WTC11 (cell line): Measurements from ENCODE around the gene CACNB1. TPM values are rescaled to one million over a fixed set of nuclear protein-coding genes. Genes with fewer than 3 reads are reported as not detected.

Experiments used
- ATAC-seq: fragments of 200-7000 bp; cut with Tn5 transposase; 2 replicates; pipeline ENCODE4 v1.10.0; 2021; ENCODE audit warnings: mild to moderate bottlenecking, moderate library complexity
- CTCF ChIA-PET: fragments of 300-600 bp; sonication (Branson Sonifier 250); formaldehyde crosslinking; loops from one replicate; lab custom pipeline; 2021; ENCODE audit warnings: antibody characterized with exemption; lab: Charles Lee
- POLR2A ChIA-PET: fragments of 350-600 bp; sonication (Branson Sonifier 250); formaldehyde crosslinking; loops from one replicate; lab custom pipeline; 2021; ENCODE audit warnings: antibody characterized with exemption; lab: Charles Lee
- DNase-seq: peaks from one replicate; pipeline ENCODE4 v3.0.0; 2021; ENCODE audit warnings: low spot score
- H3K27ac Mint-ChIP-seq: 2 replicates; pipeline ENCODE4 v1.8.0; 2021; ENCODE audit warnings: mixed read lengths
- H3K27me3 Mint-ChIP-seq: 2 replicates; pipeline ENCODE4 v1.8.0; 2021; ENCODE audit warnings: low read depth, mild to moderate bottlenecking, moderate library complexity, mixed read lengths
- H3K36me3 Mint-ChIP-seq: 2 replicates; pipeline ENCODE4 v1.8.0; 2021; ENCODE audit warnings: mixed read lengths
- H3K4me1 Mint-ChIP-seq: 2 replicates; pipeline ENCODE4 v1.8.0; 2022; ENCODE audit warnings: mixed read lengths
- H3K4me3 Mint-ChIP-seq: 2 replicates; pipeline ENCODE4 v1.8.0; 2021; ENCODE audit warnings: mild to moderate bottlenecking, moderate library complexity, mixed read lengths
- H3K9me3 Mint-ChIP-seq: 2 replicates; pipeline ENCODE4 v1.8.0; 2021; ENCODE audit warnings: mixed read lengths
- FOXP1 ChIP-seq: sonication (generic); formaldehyde crosslinking; IDR thresholded peaks from 2 replicates; pipeline ENCODE4 v1.8.0; 2022; ENCODE audit warnings: missing genetic modification reagents, mild to moderate bottlenecking, moderate library complexity, borderline replicate concordance
- GTF2I ChIP-seq: fragments of 250-450 bp; sonication (Bioruptor Pico); conservative IDR thresholded peaks from 2 replicates; pipeline ENCODE4 v1.4.0; 2021; ENCODE audit warnings: mild to moderate bottlenecking
- IRF2 ChIP-seq: sonication (generic); formaldehyde crosslinking; IDR thresholded peaks from 2 replicates; pipeline ENCODE4 v1.8.0; 2022; ENCODE audit warnings: low read depth, missing genetic modification reagents, borderline replicate concordance
- KAT7 ChIP-seq: sonication (generic); formaldehyde crosslinking; IDR thresholded peaks from 2 replicates; pipeline ENCODE4 v1.8.1; 2023; ENCODE audit warnings: missing genetic modification reagents, mild to moderate bottlenecking, borderline replicate concordance
- NFYB ChIP-seq: sonication (generic); formaldehyde crosslinking; conservative IDR thresholded peaks from 2 replicates; pipeline ENCODE4 v1.8.0; 2022; ENCODE audit warnings: low read depth, missing genetic modification reagents
- RORB ChIP-seq: fragments of 250-450 bp; sonication (Bioruptor Pico); IDR thresholded peaks from 2 replicates; pipeline ENCODE4 v1.9.0; 2021; ENCODE audit warnings: mild to moderate bottlenecking
- SP1 ChIP-seq: sonication (generic); formaldehyde crosslinking; conservative IDR thresholded peaks from 2 replicates; pipeline ENCODE4 v1.8.1; 2022; ENCODE audit warnings: missing genetic modification reagents
- TCF7 ChIP-seq: sonication (generic); formaldehyde crosslinking; IDR thresholded peaks from 2 replicates; pipeline ENCODE4 v1.8.0; 2022; ENCODE audit warnings: mild to moderate bottlenecking, low read depth, missing genetic modification reagents, moderate library complexity
- ZBTB21 ChIP-seq: sonication (generic); formaldehyde crosslinking; IDR thresholded peaks from 2 replicates; pipeline ENCODE4 v1.8.1; 2023; ENCODE audit warnings: mild to moderate bottlenecking, missing genetic modification reagents, borderline replicate concordance
- ZNF263 ChIP-seq: sonication (generic); formaldehyde crosslinking; IDR thresholded peaks from 2 replicates; pipeline ENCODE4 v1.8.1; 2022; ENCODE audit warnings: low read depth, mild to moderate bottlenecking, moderate library complexity, missing genetic modification reagents
- ZNF671 ChIP-seq: fragments of 250-450 bp; sonication (Bioruptor Pico); IDR thresholded peaks from 2 replicates; pipeline ENCODE4 v1.8.0; 2021; ENCODE audit warnings: mild to moderate bottlenecking
- total RNA-seq: library from RNA; stranded (reverse); gene quantifications from 3 replicates; pipeline ENCODE4 v1.2.3, GENCODE V29; 2021
- TF ChIP-seq, protein P1 (sequence below): fragments of 200-600 bp; IDR thresholded peaks from 2 replicates; pipeline ENCODE4 v1.8.0; 2022; ENCODE audit warnings: antibody characterized with exemption
- TF ChIP-seq, protein P2 (sequence below): fragments of 250-450 bp; sonication (Bioruptor Pico); IDR thresholded peaks from 2 replicates; pipeline ENCODE4 v1.9.0; 2021; ENCODE audit warnings: mild to moderate bottlenecking
- TF ChIP-seq, protein P3 (sequence below): sonication (generic); formaldehyde crosslinking; IDR thresholded peaks from 2 replicates; pipeline ENCODE4 v1.8.1; 2022; ENCODE audit warnings: mild to moderate bottlenecking, missing genetic modification reagents, moderate library complexity, borderline replicate concordance
- TF ChIP-seq, protein P4 (sequence below): sonication (generic); formaldehyde crosslinking; IDR thresholded peaks from 2 replicates; pipeline ENCODE4 v1.8.1; 2022; ENCODE audit warnings: mild to moderate bottlenecking, moderate library complexity, missing genetic modification reagents
- TF ChIP-seq, protein P5 (sequence below): sonication (generic); formaldehyde crosslinking; IDR thresholded peaks from 2 replicates; pipeline ENCODE4 v1.8.0; 2022; ENCODE audit warnings: mild to moderate bottlenecking, missing genetic modification reagents
- TF ChIP-seq, protein P6 (sequence below): sonication (generic); formaldehyde crosslinking; IDR thresholded peaks from 2 replicates; pipeline ENCODE4 v1.8.1; 2023; ENCODE audit warnings: mild to moderate bottlenecking, missing genetic modification reagents, moderate library complexity
- TF ChIP-seq, protein P7 (sequence below): sonication (generic); formaldehyde crosslinking; IDR thresholded peaks from 2 replicates; pipeline ENCODE4 v1.8.1; 2023; ENCODE audit warnings: mild to moderate bottlenecking, missing genetic modification reagents
- TF ChIP-seq, protein P8 (sequence below): sonication (generic); formaldehyde crosslinking; IDR thresholded peaks from 2 replicates; pipeline ENCODE4 v1.8.0; 2023; ENCODE audit warnings: missing genetic modification reagents
- TF ChIP-seq, protein P9 (sequence below): sonication (generic); formaldehyde crosslinking; IDR thresholded peaks from 2 replicates; pipeline ENCODE4 v1.8.1; 2023; ENCODE audit warnings: mild to moderate bottlenecking, moderate library complexity, missing genetic modification reagents
- TF ChIP-seq, protein P10 (sequence below): sonication (generic); formaldehyde crosslinking; IDR thresholded peaks from 2 replicates; pipeline ENCODE4 v1.8.1; 2022; ENCODE audit warnings: low read depth, missing genetic modification reagents, borderline replicate concordance

The CACNB1 gene
- total RNA-seq, 1 experiment from 2014 or later, result 17.0 TPM

DNA sequence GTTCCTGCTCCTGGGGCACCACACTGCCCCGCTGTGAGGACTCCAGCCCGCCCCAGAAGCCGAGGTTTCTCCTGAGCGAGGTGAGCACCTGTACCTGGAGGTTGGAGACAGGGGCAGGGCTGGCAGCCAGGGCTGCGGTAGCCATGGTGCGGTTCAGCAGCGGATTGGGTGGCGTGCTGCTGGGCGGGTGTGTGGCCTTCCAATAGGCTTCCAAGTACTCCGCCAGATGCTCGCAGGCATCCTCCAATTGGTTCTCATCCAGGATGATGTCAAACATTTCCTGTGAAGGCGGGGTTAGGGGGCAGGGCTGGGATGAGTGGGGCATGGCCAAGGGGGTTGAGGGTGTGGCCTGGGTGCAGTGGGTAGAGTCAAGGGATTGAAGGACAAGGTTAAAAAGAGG, 20.2 kb downstream of the CACNB1 start:
- Mint-ChIP-seq H3K4me3 (peak overlapping the region; percentile 58), H3K36me3 (peaks cover 7% of the 10 kb centered on the region; the same call in 1 of the 2 replicates), H3K27ac (peak overlapping the region; percentile 99), H3K27me3 (peaks cover 1% of the 10 kb centered on the region; the same call in 1 of the 2 replicates), H3K4me1 (peaks cover 36% of the 10 kb centered on the region), H3K9me3 (no peaks in the 10 kb centered on the region)
- TF ChIP-seq, protein P1, sequence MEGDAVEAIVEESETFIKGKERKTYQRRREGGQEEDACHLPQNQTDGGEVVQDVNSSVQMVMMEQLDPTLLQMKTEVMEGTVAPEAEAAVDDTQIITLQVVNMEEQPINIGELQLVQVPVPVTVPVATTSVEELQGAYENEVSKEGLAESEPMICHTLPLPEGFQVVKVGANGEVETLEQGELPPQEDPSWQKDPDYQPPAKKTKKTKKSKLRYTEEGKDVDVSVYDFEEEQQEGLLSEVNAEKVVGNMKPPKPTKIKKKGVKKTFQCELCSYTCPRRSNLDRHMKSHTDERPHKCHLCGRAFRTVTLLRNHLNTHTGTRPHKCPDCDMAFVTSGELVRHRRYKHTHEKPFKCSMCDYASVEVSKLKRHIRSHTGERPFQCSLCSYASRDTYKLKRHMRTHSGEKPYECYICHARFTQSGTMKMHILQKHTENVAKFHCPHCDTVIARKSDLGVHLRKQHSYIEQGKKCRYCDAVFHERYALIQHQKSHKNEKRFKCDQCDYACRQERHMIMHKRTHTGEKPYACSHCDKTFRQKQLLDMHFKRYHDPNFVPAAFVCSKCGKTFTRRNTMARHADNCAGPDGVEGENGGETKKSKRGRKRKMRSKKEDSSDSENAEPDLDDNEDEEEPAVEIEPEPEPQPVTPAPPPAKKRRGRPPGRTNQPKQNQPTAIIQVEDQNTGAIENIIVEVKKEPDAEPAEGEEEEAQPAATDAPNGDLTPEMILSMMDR, result no peak
- TF ChIP-seq, protein P2, sequence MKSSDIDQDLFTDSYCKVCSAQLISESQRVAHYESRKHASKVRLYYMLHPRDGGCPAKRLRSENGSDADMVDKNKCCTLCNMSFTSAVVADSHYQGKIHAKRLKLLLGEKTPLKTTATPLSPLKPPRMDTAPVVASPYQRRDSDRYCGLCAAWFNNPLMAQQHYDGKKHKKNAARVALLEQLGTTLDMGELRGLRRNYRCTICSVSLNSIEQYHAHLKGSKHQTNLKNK (CRISPR knock-in tag), result no peak
- TF ChIP-seq, protein P3, sequence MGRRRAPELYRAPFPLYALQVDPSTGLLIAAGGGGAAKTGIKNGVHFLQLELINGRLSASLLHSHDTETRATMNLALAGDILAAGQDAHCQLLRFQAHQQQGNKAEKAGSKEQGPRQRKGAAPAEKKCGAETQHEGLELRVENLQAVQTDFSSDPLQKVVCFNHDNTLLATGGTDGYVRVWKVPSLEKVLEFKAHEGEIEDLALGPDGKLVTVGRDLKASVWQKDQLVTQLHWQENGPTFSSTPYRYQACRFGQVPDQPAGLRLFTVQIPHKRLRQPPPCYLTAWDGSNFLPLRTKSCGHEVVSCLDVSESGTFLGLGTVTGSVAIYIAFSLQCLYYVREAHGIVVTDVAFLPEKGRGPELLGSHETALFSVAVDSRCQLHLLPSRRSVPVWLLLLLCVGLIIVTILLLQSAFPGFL (CRISPR knock-in tag), result no peak
- peak; percentile 91 for TF ChIP-seq NFYB (CRISPR knock-in tag)
- peak; percentile 84 for TF ChIP-seq SP1 (CRISPR knock-in tag)
- TF ChIP-seq, protein P4, sequence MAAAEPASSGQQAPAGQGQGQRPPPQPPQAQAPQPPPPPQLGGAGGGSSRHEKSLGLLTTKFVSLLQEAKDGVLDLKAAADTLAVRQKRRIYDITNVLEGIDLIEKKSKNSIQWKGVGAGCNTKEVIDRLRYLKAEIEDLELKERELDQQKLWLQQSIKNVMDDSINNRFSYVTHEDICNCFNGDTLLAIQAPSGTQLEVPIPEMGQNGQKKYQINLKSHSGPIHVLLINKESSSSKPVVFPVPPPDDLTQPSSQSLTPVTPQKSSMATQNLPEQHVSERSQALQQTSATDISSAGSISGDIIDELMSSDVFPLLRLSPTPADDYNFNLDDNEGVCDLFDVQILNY (CRISPR knock-in tag), result 0 out of 2 replicates have a peak, but pooled peaks have one; percentile 34
- TF ChIP-seq, protein P5, sequence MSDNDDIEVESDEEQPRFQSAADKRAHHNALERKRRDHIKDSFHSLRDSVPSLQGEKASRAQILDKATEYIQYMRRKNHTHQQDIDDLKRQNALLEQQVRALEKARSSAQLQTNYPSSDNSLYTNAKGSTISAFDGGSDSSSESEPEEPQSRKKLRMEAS (CRISPR knock-in tag), result peak; percentile 72
- TF ChIP-seq, protein P6, sequence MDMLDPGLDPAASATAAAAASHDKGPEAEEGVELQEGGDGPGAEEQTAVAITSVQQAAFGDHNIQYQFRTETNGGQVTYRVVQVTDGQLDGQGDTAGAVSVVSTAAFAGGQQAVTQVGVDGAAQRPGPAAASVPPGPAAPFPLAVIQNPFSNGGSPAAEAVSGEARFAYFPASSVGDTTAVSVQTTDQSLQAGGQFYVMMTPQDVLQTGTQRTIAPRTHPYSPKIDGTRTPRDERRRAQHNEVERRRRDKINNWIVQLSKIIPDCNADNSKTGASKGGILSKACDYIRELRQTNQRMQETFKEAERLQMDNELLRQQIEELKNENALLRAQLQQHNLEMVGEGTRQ (CRISPR knock-in tag), result peak; percentile 9; the same call in 1 of the 2 replicates
- CTCF ChIA-PET, result interaction anchor here (0.7 to 2.2 kb wide), 8 partner anchors 12 to 194 kb away, joined by 3 to 21 read pairs (median 6); partner anchors contain the start of gene ARL5C
- ATAC-seq, result peak; percentile 94
- POLR2A ChIA-PET, result interaction anchor here (1.1 kb wide), 1 partner anchor 12 kb away, joined by 3 read pairs; no protein-coding TSS in a partner anchor
- peak; percentile 94 for DNase-seq

DNA sequence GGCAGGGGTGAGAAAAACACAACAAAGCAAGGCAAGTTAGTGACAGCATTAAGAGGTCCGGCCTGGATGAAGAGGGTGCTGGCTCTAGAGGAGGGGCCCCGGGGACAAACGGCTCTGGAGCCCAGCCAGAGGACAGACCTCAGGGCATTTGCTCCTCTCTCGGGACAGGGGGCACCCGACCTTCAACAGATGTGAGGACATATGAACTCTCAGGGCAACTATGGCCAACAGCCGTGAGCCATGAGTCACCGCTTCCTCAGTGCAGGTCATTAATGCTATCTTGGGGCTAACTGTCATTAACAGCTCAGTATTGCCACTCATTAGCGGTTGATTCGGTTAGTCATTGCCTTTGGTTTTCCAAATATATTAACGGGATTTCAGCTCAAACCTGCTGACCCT, 21.8 kb downstream of the CACNB1 start:
- POLR2A ChIA-PET, result interaction anchor here (0.5 to 2.1 kb wide), 2 partner anchors 10 to 24 kb away, joined by 4 to 21 read pairs; partner anchors contain the start of genes ARL5C and RPL19
- DNase-seq (no peak), ATAC-seq (no peak)
- peaks cover 4% of the 10 kb centered on the region; the same call in 1 of the 2 replicates for H3K36me3 Mint-ChIP-seq
- H3K4me1 Mint-ChIP-seq, result peaks cover 41% of the 10 kb centered on the region
- CTCF ChIA-PET, result interaction anchor here (0.6 to 4.2 kb wide), 34 partner anchors 9 to 373 kb away, joined by 3 to 284 read pairs (median 10); partner anchors contain the start of genes ARL5C, CACNB1, FBXO47 and LASP1NB
- H3K4me3 Mint-ChIP-seq, result no peak overlapping the region
- 0 out of 2 replicates have a peak overlapping the region, but pooled peaks have one; percentile 32 for H3K27ac Mint-ChIP-seq
- peaks cover 8% of the 10 kb centered on the region for H3K27me3 Mint-ChIP-seq
- no peaks in the 10 kb centered on the region for H3K9me3 Mint-ChIP-seq
- TF ChIP-seq GTF2I (CRISPR knock-in tag), result no peak
- TF ChIP-seq FOXP1 (CRISPR knock-in tag), result no peak
- no peak for TF ChIP-seq ZNF263 (CRISPR knock-in tag)
- TF ChIP-seq KAT7 (CRISPR knock-in tag), result no peak
- TF ChIP-seq, protein P7, sequence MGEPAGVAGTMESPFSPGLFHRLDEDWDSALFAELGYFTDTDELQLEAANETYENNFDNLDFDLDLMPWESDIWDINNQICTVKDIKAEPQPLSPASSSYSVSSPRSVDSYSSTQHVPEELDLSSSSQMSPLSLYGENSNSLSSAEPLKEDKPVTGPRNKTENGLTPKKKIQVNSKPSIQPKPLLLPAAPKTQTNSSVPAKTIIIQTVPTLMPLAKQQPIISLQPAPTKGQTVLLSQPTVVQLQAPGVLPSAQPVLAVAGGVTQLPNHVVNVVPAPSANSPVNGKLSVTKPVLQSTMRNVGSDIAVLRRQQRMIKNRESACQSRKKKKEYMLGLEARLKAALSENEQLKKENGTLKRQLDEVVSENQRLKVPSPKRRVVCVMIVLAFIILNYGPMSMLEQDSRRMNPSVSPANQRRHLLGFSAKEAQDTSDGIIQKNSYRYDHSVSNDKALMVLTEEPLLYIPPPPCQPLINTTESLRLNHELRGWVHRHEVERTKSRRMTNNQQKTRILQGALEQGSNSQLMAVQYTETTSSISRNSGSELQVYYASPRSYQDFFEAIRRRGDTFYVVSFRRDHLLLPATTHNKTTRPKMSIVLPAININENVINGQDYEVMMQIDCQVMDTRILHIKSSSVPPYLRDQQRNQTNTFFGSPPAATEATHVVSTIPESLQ, result no peak
- TF ChIP-seq, protein P8, sequence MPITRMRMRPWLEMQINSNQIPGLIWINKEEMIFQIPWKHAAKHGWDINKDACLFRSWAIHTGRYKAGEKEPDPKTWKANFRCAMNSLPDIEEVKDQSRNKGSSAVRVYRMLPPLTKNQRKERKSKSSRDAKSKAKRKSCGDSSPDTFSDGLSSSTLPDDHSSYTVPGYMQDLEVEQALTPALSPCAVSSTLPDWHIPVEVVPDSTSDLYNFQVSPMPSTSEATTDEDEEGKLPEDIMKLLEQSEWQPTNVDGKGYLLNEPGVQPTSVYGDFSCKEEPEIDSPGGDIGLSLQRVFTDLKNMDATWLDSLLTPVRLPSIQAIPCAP (CRISPR knock-in tag), result no peak
- TF ChIP-seq IRF2 (CRISPR knock-in tag), result no peak
- TF ChIP-seq, protein P2 (CRISPR knock-in tag), result no peak
- TF ChIP-seq ZNF671 (CRISPR knock-in tag), result no peak
- TF ChIP-seq, protein P9, sequence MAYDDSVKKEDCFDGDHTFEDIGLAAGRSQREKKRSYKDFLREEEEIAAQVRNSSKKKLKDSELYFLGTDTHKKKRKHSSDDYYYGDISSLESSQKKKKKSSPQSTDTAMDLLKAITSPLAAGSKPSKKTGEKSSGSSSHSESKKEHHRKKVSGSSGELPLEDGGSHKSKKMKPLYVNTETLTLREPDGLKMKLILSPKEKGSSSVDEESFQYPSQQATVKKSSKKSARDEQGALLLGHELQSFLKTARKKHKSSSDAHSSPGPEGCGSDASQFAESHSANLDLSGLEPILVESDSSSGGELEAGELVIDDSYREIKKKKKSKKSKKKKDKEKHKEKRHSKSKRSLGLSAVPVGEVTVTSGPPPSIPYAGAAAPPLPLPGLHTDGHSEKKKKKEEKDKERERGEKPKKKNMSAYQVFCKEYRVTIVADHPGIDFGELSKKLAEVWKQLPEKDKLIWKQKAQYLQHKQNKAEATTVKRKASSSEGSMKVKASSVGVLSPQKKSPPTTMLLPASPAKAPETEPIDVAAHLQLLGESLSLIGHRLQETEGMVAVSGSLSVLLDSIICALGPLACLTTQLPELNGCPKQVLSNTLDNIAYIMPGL (CRISPR knock-in tag), result no peak
- TF ChIP-seq TCF7, result no peak
- TF ChIP-seq ZBTB21, result no peak
- no peak for TF ChIP-seq RORB
- TF ChIP-seq, protein P10, sequence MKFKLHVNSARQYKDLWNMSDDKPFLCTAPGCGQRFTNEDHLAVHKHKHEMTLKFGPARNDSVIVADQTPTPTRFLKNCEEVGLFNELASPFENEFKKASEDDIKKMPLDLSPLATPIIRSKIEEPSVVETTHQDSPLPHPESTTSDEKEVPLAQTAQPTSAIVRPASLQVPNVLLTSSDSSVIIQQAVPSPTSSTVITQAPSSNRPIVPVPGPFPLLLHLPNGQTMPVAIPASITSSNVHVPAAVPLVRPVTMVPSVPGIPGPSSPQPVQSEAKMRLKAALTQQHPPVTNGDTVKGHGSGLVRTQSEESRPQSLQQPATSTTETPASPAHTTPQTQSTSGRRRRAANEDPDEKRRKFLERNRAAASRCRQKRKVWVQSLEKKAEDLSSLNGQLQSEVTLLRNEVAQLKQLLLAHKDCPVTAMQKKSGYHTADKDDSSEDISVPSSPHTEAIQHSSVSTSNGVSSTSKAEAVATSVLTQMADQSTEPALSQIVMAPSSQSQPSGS, result no peak
